Choroid plexus epithelial cell (primary cell): ENCODE data around the gene ZNF853.
A peak's percentile ranks its signal among the peaks of the same experiment; 100 is the strongest.
"Not testable (repeated sequence)": the region's sequence is repeated elsewhere in the genome, so short reads cannot be mapped to it uniquely, and the experiment has no call there.

ENCODE experiments used
- DNase-seq: peaks from one replicate; pipeline ENCODE4 v3.0.0-alpha.2; 2010; ENCODE audit warnings: low read depth
- H3K4me3 ChIP-seq: 2 replicates; pipeline ENCODE4 v1.5.1; 2011; ENCODE audit warnings: low read depth, mild to moderate bottlenecking, control low read depth, low read length, moderate library complexity
- TF ChIP-seq, protein P1 (sequence below): conservative IDR thresholded peaks from 2 replicates; pipeline ENCODE4 v1.5.1; 2011; ENCODE audit warnings: low read depth, mild to moderate bottlenecking, control low read depth, inconsistent platforms, low read length, moderate library complexity

ZNF853 gene

DNA sequence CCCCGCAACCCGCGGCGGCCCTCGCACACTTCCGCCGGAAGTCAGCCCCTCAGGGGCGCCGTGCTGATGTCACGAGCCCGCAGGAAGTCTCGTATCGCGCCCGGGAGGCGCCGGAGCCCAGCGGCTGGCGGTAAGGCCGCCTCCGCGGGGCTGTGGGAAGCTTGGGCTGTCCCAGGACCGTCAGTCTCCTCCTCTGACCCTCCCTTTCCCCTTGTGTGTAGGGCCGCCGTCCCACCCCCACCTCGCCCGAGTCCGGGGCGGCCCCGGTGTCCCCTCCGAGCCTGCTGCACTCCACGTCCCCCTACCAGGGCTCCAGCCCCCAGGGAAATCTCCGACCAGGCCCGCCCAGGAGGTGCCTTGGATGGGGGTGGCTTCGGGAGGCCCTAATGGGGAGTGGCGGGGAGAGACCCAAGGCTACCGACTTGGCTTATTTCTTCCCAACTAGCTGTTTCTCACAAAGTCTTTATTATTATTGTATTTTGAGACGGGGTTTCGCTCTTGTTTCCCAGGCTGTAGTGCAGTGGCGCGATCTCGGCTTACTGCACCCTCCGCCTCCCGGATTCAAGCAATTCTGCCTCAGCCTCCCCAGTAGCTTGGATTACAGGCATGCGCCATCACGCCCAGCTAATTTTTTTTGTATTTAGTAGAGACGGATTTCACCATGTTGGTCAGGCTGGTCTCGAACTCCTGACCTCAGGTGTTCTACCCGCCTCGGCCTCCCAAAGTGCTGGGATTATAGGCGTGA, 37.9 kb upstream of the ZNF853 start, which contains the start of gene ZDHHC4:
Gene ZDHHC4, plus strand, starts transcription at position 86 of the 745 bp plus-strand sequence. CDS start 3,108 bp downstream, outside the sequence.
- peak; percentile 90 for DNase-seq
- peak within 1 kb of the TSS; percentile 83 for H3K4me3 ChIP-seq

GRCh38 chr7:6578114-6579084, 37.0 kb upstream of the ZNF853 start:
- H3K4me3 ChIP-seq: peak overlapping the region; percentile 83
- DNase-seq: peak; percentile 19
- TF ChIP-seq, protein P1, sequence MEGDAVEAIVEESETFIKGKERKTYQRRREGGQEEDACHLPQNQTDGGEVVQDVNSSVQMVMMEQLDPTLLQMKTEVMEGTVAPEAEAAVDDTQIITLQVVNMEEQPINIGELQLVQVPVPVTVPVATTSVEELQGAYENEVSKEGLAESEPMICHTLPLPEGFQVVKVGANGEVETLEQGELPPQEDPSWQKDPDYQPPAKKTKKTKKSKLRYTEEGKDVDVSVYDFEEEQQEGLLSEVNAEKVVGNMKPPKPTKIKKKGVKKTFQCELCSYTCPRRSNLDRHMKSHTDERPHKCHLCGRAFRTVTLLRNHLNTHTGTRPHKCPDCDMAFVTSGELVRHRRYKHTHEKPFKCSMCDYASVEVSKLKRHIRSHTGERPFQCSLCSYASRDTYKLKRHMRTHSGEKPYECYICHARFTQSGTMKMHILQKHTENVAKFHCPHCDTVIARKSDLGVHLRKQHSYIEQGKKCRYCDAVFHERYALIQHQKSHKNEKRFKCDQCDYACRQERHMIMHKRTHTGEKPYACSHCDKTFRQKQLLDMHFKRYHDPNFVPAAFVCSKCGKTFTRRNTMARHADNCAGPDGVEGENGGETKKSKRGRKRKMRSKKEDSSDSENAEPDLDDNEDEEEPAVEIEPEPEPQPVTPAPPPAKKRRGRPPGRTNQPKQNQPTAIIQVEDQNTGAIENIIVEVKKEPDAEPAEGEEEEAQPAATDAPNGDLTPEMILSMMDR: no peak

More for the DNA sequence above, 37.9 kb upstream of the ZNF853 start, which contains the start of gene ZDHHC4:
- TF ChIP-seq, protein P1: no peak

GRCh38 chr7:6579446-6579845, 36.0 kb upstream of the ZNF853 start:
- DNase-seq: peak; percentile 43
- H3K4me3 ChIP-seq: no peak overlapping the region
- TF ChIP-seq, protein P1: peak; percentile 44

DNA sequence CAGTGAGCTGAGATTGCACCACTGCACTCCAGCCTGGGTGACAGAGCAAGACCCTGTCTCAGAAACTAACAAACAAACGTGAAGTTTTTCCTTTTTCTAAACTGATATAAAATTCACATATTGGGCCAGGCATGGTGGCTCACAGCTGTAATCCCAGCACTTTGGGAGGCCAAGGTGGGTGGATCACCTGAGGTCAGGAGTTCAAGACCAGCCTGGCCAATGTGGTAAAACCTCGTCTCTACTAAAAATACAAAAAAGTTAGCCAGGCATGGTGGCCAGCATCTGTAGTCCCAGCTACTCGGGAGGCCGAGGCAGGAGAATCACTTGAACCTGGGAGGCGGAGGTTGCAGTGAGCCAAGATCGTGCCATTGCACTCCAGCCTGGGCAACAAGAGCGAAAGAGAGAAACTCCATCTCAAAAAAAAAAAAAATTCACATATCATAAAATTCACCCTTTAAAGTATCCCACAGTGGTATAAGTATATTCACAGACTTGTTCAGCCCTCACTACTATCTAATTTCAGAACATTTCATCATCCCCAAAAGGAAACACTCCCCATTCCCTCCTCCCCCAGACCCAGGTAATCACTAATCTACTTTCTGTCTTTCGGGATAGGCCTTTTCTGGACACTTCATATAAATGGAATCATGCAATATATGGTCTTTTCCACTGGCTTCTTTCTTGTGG, 29.5 kb upstream of the ZNF853 start:
- not testable (repeated sequence) for H3K4me3 ChIP-seq, DNase-seq

DNA sequence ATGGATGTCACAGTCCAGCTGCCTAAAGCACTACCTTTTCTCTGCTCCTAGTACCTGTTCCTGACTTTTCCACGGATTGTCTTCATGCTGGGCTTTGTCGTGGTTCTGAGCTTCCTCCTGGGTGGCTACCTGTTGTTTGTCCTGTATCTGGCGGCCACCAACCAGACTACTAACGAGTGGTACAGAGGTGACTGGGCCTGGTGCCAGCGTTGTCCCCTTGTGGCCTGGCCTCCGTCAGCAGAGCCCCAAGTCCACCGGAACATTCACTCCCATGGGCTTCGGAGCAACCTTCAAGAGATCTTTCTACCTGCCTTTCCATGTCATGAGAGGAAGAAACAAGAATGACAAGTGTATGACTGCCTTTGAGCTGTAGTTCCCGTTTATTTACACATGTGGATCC, 26.8 kb upstream of the ZNF853 start:
- no peak overlapping the region for H3K4me3 ChIP-seq
- no peak for DNase-seq
- TF ChIP-seq, protein P1: no peak

DNA sequence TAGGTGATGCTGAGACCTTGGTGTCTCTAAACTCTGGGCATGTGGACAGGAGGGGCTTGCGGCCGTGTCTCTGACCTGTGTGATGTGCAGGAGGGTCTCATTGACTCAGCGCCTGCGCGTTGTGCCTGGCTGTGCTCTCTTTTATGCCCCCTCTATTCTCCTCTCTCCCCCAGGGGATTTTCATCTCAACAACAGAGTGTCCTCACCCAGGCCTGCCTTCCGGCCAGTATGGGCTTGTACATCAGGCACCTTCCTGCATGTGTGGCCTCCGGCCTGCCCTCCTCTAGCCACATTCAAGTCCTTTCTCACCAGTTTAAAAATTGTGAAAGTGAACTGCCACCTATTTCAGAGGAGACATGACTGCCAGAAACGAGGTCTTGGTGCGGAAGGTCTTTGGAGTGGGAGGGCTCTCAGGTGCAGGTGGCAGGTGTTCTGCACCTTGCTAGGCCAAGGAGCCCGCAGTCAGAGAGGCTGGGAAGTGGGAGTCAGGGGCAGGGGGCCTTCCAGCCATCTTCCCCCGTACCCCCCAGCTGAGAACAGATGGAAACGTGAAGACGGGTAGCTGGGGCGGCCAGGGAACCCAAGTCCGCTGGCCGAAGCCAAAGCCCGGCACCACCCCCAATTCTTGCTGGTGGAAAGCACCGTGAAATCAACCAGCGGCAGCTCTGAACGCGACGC, 26.1 kb upstream of the ZNF853 start:
- H3K4me3 ChIP-seq: peak overlapping the region; percentile 94
- DNase-seq: no peak
- TF ChIP-seq, protein P1: no peak
